ENCODE results near the gene LYVE1.

- no peak for TF ChIP-seq CTCF (IDR thresholded peaks at IDR 0.05)
- TF ChIP-seq POLR2A (IDR thresholded peaks at IDR 0.05): no peak
Measured at GRCh38 chr11:10601837-10602236, 33.4 kb upstream of the LYVE1 start.

Measured in adrenal gland (tissue), 5 donors.